Measurements from ENCODE around the gene IGSF21.

Gene IGSF21
- total RNA-seq, result 0 to 0.18 (median 0) reads per million in 4 experiments

DNA sequence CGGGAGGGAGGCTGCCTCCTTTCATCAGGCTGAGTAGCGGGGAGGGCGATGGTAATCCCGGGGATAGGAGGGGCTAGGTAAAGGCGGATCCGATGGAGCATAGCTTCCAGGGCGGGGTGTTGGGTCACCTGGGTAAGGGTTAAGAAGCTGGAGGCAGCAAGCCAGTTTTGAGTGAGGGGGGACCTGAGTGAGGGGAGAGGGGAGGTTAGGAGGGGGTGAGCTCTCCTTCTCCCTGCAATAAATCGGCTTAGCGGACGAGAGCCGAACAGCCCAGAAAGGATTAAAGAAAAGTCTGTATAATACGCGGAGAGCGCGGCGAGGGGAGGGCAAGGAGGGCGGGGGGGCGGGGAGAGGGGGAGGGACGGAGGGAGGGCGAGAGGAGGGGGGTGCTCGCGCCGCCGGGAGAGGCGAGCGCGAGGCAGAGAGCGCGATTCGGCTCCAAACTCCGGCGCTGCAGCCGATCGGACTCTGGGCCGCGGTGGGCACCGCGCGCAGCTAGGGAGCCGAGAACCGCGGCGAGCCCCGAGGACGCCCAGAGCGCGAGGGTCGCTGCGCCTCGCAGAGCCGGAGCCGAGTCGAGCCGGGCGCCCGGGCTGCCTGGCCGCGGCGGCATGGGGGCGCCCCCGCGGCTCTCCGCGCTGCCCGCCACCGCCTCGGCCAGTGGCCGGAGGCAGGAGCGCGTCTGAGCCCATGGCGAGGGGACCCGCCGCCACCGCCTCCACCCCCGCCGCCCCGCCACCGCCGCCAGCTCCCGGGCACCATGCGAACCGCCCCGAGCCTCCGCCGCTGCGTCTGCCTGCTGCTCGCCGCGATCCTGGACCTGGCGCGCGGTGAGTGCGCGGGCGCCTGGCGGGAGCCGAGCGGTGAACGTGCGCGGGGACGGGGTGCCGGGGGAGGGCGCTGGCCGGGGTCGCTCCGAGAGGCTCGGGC, at the start of gene IGSF21:
Gene IGSF21, plus strand, starts transcription at position 430 of the 930 bp plus-strand sequence. Its CDS starts 331 bp downstream, at position 761.
- no peak for DNase-seq

- no peak for DNase-seq
Measured at GRCh38 chr1:18058206-18058921, 49.2 kb upstream of the IGSF21 start.

- no peak for DNase-seq
Measured at GRCh38 chr1:18058981-18059605, 48.5 kb upstream of the IGSF21 start.

- DNase-seq, result no peak
Measured at GRCh38 chr1:18060366-18060765, 47.2 kb upstream of the IGSF21 start.

GRCh38 chr1:18062185-18062584, 45.4 kb upstream of the IGSF21 start:
- DNase-seq, result no peak

DNA sequence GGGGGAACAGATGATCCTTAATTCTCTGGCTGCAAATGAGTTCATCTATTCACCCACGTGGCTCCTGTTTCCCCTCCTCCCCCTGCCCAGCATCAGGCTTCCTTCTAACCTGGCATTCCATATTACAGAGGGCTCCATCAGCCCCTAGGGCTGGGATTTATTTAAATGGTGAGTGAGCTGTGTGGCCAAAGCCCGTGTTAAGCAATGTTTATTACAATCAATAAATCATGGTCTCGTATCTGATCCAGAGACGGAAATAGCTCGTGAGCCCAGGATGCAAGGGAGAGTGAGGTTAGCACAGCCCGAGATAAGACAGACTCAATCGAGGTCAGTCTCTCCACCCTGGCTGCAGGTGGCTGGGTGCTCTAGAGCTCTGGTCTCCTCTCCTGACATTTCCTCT, 43.1 kb upstream of the IGSF21 start:
- no peak for DNase-seq

GRCh38 chr1:18066576-18066975, 41.0 kb upstream of the IGSF21 start:
- DNase-seq, result no peak

DNA sequence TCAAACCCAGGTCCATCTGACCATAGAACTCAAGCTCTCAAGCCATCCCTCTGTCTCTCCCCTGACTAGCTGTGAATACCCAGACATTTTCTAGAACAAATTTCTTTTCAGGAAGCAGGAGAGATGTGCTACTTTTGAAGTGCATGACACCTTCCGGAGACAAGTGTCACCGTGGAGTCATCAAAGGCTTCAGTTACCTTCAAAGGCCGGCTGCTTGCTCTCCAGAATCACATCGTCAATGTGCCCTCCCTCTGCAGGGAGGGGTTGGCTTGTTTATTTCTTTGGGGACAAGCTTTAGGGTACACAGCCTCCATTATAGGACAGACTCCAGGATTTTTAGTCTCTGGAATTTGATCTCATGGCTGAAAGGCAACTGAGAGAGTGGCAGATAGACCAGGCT, 37.7 kb upstream of the IGSF21 start:
- DNase-seq, result no peak

GRCh38 chr1:18072066-18072465, 35.5 kb upstream of the IGSF21 start:
- DNase-seq, result no peak

- no peak for DNase-seq
Measured at GRCh38 chr1:18073066-18073642, 34.4 kb upstream of the IGSF21 start.

DNA sequence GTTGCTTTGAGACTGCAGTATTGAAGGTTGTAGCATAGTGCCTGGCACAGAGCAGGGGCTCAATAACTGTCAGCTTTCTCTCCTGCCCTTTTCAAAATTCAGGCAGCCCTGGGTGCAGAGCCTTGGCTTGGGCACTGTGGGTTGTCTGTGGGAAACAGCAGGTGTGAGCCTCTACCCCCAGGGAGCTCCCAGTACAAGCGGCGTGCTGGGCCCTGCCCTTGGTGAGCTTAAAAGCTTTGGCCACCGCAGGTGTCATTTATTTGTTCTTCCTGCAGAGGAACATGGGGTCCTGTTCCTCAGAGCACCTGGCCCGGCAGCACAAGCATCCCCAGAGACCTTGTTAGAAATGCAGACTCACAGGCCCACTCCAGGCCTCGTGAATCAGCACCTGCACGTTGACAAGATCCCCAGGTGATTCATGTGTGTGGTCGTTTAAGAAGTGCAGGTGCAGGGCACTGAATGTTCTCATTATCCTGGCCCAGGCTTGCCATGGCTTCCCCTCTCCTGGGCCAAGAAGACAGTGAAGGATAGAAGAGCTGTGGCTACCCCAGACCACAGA, 29.9 kb upstream of the IGSF21 start:
- no peak for DNase-seq

DNA sequence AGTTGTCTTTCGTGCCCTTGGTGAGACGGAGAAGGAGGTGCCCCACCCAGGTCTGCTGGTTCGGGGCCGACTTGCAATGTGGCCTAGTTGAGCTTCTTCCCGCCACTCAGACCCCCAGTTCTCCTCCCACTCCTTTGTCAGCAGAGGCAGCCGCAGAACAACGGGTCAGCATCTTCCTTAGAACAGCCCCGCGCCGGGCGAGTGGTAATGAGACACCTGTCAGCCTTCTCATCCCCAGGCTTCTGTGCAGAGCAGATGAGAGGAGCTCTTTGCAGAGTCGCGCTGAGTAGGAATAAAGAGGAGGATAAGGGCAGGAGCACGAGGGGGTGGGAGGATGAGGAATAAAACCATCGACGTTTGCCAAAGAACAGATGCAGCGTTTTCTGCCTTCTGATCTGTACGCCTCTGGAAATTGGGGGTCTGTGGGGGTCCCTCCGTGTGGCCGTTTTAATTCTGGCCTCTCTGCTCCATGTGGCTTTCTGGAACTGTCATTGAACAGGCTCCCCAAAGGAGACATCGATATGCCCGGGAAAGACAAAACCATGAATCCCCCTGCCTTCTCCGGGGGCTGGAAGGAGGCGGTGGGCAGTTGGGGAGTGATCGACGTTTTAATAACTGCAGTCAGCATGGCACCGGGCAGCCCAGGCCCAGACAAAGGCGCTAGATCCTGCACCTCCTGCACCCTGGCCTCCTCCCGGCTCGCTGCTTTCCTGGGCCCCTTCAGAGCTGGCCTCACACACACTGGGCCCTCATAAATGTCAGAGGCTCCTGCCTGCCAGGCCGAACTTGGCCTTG, 27.5 kb upstream of the IGSF21 start:
- no peak for DNase-seq

GRCh38 chr1:18085387-18086074, 22.1 kb upstream of the IGSF21 start:
- DNase-seq, result no peak

- DNase-seq, result no peak
Measured at GRCh38 chr1:18088077-18088594, 19.5 kb upstream of the IGSF21 start.

DNA sequence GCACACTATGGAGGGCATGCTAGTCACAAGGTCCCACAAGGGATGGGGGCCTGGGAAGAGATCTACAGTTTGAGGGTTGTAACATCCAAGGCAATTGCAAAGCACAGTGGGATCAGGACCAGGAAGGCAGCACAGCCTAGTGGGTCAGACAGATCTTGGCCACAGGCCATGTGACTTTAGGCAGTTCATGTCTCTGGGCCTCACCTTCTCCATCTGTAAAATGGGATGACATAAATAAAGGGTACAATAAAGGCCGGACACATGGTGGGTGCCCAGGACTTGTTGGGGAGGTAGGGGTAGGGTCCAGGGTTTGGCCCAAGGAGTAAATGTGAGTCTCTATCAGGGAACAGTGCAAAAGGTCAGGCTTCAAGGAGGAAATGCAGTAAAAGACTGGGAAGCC, 18.1 kb upstream of the IGSF21 start:
- no peak for DNase-seq

DNA sequence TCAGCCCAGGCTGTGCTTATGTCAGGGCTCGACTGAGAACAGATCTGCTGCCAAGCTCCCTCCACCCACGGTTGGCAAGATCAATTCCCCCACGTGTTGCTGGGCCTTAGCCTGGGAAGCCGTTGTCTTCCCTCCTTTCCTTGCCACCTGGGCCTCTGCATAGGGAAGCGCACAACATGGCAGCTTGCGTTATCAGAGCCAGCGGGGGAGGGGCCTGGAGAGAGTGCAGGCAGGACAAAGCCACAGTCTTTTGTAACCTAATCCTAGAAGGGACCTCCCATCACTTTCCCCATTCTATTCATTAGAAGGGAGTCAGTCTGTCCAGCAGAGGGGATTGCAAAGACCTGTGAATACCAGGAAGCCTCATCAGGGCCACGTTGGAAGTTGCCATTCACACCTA, 17.0 kb upstream of the IGSF21 start:
- no peak for DNase-seq

GRCh38 chr1:18091660-18092446, 15.7 kb upstream of the IGSF21 start:
- DNase-seq, result no peak

DNA sequence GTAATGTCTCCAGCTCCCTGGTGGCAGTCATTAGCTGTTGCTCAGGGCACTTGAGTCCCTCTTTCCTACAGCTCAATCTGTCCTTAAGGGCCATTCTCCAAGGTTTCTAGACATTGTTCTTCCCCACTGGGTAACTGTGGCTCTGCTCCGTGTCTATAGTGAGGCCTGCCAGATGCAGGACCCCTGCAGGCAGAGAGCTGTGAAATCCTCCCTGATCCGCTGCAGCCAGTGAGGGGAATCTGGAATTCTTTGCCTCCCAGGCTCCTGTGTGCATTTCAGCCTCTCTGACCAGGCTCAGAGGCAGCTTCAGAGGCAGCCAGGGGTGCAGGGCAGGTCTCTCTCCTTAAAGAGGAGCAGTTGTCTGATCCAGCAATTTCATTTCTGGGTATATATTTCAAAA, 14.4 kb upstream of the IGSF21 start:
- DNase-seq, result no peak

DNA sequence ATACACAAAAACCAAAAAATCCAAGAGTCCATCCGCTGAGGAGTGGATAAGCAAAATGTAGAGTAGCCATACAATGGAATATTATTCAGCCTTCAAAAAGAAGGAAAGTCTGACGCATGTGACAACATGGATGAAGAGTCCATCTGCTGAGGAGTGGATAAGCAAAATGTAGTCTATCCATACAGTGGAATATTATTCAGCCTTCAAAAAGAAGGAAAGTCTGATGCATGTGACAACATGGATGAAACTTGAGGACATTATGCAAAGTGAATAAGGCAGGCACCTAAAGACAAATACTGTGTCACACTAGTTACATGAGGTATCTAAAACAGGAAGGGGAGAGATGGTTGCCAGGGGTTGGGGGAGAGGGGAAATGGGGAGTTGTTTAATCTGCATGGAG, 14.0 kb upstream of the IGSF21 start:
- DNase-seq, result no peak

DNA sequence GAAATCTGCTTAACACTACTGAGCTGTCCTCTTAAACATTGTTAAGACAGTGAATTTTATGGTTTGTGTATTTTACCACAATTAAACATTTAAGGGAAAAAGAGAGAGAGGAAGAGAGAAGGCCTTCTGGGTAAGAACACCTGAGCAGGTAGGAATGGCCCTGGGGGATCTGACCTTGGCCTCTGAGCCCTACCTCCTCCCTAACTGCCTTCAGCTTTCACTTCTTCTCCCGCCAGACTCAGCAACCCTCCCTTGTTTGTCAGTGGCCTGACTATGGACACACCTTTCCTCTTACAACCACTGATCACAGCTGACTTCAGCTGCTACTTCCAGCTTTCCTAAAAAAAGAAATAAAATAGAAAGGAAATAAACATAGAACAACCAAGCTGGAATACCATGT, 13.5 kb upstream of the IGSF21 start:
- no peak for DNase-seq
